Measurements from ENCODE around the gene CBL. TPM values are rescaled to one million over a fixed set of nuclear protein-coding genes. Genes with fewer than 3 reads are reported as not detected.

The CBL gene
- total and polyA plus RNA-seq, 2 experiments from 2014 or later = 31.6 to 67.6 TPM

DNA sequence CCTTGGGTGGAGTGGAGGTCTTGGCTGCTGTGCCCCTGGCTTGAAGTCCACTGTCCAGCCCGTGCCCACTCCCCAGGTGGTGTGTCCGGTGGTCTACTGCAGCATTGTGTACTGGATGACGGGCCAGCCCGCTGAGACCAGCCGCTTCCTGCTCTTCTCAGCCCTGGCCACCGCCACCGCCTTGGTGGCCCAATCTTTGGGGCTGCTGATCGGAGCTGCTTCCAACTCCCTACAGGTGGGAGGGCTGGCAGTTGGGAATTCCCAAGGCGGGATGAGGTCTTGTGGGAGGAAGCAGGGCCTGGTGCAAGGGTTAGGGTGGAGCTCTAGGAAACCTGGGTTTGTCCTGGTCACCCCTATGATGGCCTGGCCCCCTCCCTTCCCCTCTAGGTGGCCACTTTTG, 46.0 kb upstream of the CBL start:
- H3K4me2 ChIP-seq = no peak overlapping the region
- Mint-ChIP-seq H3K36me3 (ENCODE audit: low read depth) (no peaks in the 10 kb centered on the region; the same call in 2 of the 3 replicates), H3K27me3 (ENCODE audit: insufficient read depth, low read depth, poor library complexity) (peaks cover 13% of the 10 kb centered on the region), H3K9me3 (no peaks in the 10 kb centered on the region), H3K4me3 (no peak overlapping the region), H3K27ac (no peak overlapping the region), H3K4me1 (peaks cover 8% of the 10 kb centered on the region)
- H3K36me3 ChIP-seq (ENCODE audit: insufficient read depth) = no peaks in the 10 kb centered on the region
- ATAC-seq = no peak
- no peak for TF ChIP-seq CREB1 (CRISPR knock-in tag; IDR thresholded peaks at IDR 0.05; ENCODE audit: low read depth)
- TF ChIP-seq ZNF331 (CRISPR knock-in tag; IDR thresholded peaks at IDR 0.05; ENCODE audit: low read depth) = no peak
- TF ChIP-seq EZH2 (IDR thresholded peaks at IDR 0.05; ENCODE audit: low read depth, unreplicated experiment) = no peak
- no peaks in the 10 kb centered on the region for H3F3A ChIP-seq (replicated peaks; ENCODE audit: low read depth)
- no peaks in the 10 kb centered on the region for H3K27me3 ChIP-seq (ENCODE audit: insufficient read depth)
- no peaks in the 10 kb centered on the region for H4K20me1 ChIP-seq (replicated peaks; ENCODE audit: insufficient read depth)
- H3K9me2 ChIP-seq (ENCODE audit: insufficient read depth) = no peaks in the 10 kb centered on the region
- H3K79me2 ChIP-seq (replicated peaks; ENCODE audit: insufficient read depth) = no peaks in the 10 kb centered on the region
- H3K4me3 ChIP-seq = no peak overlapping the region
- DNase-seq (ENCODE audit: low spot score) = no peak
- no peaks in the 10 kb centered on the region for H3K4me1 ChIP-seq (ENCODE audit: insufficient read depth)
- no peak overlapping the region for H3K27ac ChIP-seq (ENCODE audit: low read depth)
- H2AFZ ChIP-seq = no peak overlapping the region

DNA sequence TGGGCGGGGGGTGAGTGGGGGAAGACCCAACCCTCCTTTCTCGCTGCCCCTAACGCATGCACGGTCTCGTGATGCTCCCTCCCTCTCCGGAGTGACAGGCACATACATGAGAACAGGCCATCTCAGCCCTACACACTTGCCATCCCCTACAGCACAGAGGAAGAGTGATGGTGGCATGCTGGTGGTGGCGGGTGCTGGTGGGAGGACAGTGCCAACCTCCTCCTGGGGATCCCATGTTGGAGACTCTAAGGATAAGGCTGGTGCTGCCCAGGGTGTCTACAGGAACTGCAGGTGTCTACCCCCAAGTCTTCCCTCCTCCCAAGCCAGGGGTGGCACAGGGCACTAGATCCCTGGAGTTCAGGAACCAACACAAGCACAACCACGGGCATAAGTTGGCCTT, 44.3 kb upstream of the CBL start:
- Mint-ChIP-seq H3K9me3 (no peaks in the 10 kb centered on the region), H3K27me3 (ENCODE audit: insufficient read depth, low read depth, poor library complexity) (peaks cover 12% of the 10 kb centered on the region), H3K4me3 (no peak overlapping the region), H3K27ac (no peak overlapping the region), H3K36me3 (ENCODE audit: low read depth) (no peaks in the 10 kb centered on the region; the same call in 2 of the 3 replicates), H3K4me1 (peaks cover 14% of the 10 kb centered on the region)
- H3K4me3 ChIP-seq = no peak overlapping the region
- H3K4me1 ChIP-seq (ENCODE audit: insufficient read depth) = peaks cover 6% of the 10 kb centered on the region; the same call in 1 of the 2 replicates
- no peaks in the 10 kb centered on the region for H3F3A ChIP-seq (replicated peaks; ENCODE audit: low read depth)
- DNase-seq (ENCODE audit: low spot score) (no peak), ATAC-seq (no peak)
- H3K27me3 ChIP-seq (ENCODE audit: insufficient read depth) = no peaks in the 10 kb centered on the region
- H4K20me1 ChIP-seq (replicated peaks; ENCODE audit: insufficient read depth) = no peaks in the 10 kb centered on the region
- no peak overlapping the region for H3K27ac ChIP-seq (ENCODE audit: low read depth)
- no peak for TF ChIP-seq ZNF331 (CRISPR knock-in tag; IDR thresholded peaks at IDR 0.05; ENCODE audit: low read depth)
- TF ChIP-seq, protein P1, sequence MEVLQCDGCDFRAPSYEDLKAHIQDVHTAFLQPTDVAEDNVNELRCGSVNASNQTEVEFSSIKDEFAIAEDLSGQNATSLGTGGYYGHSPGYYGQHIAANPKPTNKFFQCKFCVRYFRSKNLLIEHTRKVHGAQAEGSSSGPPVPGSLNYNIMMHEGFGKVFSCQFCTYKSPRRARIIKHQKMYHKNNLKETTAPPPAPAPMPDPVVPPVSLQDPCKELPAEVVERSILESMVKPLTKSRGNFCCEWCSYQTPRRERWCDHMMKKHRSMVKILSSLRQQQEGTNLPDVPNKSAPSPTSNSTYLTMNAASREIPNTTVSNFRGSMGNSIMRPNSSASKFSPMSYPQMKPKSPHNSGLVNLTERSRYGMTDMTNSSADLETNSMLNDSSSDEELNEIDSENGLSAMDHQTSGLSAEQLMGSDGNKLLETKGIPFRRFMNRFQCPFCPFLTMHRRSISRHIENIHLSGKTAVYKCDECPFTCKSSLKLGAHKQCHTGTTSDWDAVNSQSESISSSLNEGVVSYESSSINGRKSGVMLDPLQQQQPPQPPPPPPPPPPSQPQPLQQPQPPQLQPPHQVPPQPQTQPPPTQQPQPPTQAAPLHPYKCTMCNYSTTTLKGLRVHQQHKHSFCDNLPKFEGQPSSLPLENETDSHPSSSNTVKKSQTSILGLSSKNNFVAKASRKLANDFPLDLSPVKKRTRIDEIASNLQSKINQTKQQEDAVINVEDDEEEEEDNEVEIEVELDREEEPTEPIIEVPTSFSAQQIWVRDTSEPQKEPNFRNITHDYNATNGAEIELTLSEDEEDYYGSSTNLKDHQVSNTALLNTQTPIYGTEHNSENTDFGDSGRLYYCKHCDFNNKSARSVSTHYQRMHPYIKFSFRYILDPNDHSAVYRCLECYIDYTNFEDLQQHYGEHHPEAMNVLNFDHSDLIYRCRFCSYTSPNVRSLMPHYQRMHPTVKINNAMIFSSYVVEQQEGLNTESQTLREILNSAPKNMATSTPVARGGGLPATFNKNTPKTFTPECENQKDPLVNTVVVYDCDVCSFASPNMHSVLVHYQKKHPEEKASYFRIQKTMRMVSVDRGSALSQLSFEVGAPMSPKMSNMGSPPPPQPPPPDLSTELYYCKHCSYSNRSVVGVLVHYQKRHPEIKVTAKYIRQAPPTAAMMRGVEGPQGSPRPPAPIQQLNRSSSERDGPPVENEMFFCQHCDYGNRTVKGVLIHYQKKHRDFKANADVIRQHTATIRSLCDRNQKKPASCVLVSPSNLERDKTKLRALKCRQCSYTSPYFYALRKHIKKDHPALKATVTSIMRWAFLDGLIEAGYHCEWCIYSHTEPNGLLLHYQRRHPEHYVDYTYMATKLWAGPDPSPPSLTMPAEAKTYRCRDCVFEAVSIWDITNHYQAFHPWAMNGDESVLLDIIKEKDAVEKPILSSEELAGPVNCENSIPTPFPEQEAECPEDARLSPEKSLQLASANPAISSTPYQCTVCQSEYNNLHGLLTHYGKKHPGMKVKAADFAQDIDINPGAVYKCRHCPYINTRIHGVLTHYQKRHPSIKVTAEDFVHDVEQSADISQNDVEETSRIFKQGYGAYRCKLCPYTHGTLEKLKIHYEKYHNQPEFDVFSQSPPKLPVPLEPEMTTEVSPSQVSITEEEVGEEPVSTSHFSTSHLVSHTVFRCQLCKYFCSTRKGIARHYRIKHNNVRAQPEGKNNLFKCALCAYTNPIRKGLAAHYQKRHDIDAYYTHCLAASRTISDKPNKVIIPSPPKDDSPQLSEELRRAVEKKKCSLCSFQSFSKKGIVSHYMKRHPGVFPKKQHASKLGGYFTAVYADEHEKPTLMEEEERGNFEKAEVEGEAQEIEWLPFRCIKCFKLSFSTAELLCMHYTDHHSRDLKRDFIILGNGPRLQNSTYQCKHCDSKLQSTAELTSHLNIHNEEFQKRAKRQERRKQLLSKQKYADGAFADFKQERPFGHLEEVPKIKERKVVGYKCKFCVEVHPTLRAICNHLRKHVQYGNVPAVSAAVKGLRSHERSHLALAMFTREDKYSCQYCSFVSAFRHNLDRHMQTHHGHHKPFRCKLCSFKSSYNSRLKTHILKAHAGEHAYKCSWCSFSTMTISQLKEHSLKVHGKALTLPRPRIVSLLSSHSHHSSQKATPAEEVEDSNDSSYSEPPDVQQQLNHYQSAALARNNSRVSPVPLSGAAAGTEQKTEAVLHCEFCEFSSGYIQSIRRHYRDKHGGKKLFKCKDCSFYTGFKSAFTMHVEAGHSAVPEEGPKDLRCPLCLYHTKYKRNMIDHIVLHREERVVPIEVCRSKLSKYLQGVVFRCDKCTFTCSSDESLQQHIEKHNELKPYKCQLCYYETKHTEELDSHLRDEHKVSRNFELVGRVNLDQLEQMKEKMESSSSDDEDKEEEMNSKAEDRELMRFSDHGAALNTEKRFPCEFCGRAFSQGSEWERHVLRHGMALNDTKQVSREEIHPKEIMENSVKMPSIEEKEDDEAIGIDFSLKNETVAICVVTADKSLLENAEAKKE (CRISPR knock-in tag; IDR thresholded peaks at IDR 0.05) = no peak
- TF ChIP-seq EZH2phosphoT487 (IDR thresholded peaks at IDR 0.05; ENCODE audit: unreplicated experiment) = no peak
- no peak for TF ChIP-seq ZNF114 (CRISPR knock-in tag; IDR thresholded peaks at IDR 0.05)
- no peak for TF ChIP-seq CREB1 (CRISPR knock-in tag; IDR thresholded peaks at IDR 0.05; ENCODE audit: low read depth)
- no peak for TF ChIP-seq EZH2 (IDR thresholded peaks at IDR 0.05; ENCODE audit: low read depth, unreplicated experiment)
- no peak for TF ChIP-seq POLR2AphosphoS5 (IDR thresholded peaks at IDR 0.05; ENCODE audit: low read depth)
- TF ChIP-seq JUNB (IDR thresholded peaks at IDR 0.05; ENCODE audit: unreplicated experiment) = no peak
- TF ChIP-seq, protein P2, sequence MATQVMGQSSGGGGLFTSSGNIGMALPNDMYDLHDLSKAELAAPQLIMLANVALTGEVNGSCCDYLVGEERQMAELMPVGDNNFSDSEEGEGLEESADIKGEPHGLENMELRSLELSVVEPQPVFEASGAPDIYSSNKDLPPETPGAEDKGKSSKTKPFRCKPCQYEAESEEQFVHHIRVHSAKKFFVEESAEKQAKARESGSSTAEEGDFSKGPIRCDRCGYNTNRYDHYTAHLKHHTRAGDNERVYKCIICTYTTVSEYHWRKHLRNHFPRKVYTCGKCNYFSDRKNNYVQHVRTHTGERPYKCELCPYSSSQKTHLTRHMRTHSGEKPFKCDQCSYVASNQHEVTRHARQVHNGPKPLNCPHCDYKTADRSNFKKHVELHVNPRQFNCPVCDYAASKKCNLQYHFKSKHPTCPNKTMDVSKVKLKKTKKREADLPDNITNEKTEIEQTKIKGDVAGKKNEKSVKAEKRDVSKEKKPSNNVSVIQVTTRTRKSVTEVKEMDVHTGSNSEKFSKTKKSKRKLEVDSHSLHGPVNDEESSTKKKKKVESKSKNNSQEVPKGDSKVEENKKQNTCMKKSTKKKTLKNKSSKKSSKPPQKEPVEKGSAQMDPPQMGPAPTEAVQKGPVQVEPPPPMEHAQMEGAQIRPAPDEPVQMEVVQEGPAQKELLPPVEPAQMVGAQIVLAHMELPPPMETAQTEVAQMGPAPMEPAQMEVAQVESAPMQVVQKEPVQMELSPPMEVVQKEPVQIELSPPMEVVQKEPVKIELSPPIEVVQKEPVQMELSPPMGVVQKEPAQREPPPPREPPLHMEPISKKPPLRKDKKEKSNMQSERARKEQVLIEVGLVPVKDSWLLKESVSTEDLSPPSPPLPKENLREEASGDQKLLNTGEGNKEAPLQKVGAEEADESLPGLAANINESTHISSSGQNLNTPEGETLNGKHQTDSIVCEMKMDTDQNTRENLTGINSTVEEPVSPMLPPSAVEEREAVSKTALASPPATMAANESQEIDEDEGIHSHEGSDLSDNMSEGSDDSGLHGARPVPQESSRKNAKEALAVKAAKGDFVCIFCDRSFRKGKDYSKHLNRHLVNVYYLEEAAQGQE (IDR thresholded peaks at IDR 0.05; ENCODE audit: unreplicated experiment) = no peak
- no peak overlapping the region for H2AFZ ChIP-seq
- H3K36me3 ChIP-seq (ENCODE audit: insufficient read depth) = no peaks in the 10 kb centered on the region
- H3K9me2 ChIP-seq (ENCODE audit: insufficient read depth) = no peaks in the 10 kb centered on the region
- no peaks in the 10 kb centered on the region for H3K79me2 ChIP-seq (replicated peaks; ENCODE audit: insufficient read depth)
- no peak overlapping the region for H3K4me2 ChIP-seq

Data from GM23338 (cell line).